GM18909 (cell line): ENCODE data around the gene TAS1R3.
"Not testable (repeated sequence)": the region's sequence is repeated elsewhere in the genome, so short reads cannot be mapped to it uniquely, and the experiment has no call there.

Experiments
- ATAC-seq: cut with Tn5 transposase; IDR thresholded peaks from one replicate; pipeline ENCODE4 v1.9.1; 2021; ENCODE audit warnings: mild to moderate bottlenecking; ENCODE audit not compliant: unreplicated experiment, poor library complexity

Gene TAS1R3

GRCh38 chr1:1364266-1364665 is 33.2 kb downstream of the TAS1R3 start:
- ATAC-seq: no peak

- no peak for ATAC-seq
Observed at GRCh38 chr1:1365875-1366698, 35.0 kb downstream of the TAS1R3 start.

DNA sequence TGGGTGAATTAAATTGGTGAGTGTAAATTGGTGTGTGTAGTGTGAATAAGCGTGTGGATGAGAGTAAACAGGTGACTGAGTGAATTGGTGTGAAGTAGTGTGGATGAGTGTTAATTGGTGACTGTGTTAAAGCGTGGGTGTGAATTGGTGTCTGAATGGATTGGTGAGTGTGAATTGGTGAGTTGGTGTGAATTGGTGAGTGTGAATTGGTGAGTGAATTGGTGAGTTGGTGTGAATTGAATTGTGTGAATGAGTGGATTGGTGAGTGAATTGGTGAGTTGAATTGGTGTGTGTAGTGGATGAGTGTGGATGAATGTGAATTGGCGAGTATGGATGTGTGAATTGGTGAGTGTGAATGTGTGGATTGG is 35.6 kb downstream of the TAS1R3 start:
- no peak for ATAC-seq

GRCh38 chr1:1367315-1367714 is 36.2 kb downstream of the TAS1R3 start:
- no peak for ATAC-seq

GRCh38 chr1:1370094-1370493 is 39.0 kb downstream of the TAS1R3 start:
- not testable (repeated sequence) for ATAC-seq

GRCh38 chr1:1370771-1371300 is 39.8 kb downstream of the TAS1R3 start:
- no peak for ATAC-seq

GRCh38 chr1:1371364-1371745 is 40.3 kb downstream of the TAS1R3 start:
- no peak for ATAC-seq

DNA sequence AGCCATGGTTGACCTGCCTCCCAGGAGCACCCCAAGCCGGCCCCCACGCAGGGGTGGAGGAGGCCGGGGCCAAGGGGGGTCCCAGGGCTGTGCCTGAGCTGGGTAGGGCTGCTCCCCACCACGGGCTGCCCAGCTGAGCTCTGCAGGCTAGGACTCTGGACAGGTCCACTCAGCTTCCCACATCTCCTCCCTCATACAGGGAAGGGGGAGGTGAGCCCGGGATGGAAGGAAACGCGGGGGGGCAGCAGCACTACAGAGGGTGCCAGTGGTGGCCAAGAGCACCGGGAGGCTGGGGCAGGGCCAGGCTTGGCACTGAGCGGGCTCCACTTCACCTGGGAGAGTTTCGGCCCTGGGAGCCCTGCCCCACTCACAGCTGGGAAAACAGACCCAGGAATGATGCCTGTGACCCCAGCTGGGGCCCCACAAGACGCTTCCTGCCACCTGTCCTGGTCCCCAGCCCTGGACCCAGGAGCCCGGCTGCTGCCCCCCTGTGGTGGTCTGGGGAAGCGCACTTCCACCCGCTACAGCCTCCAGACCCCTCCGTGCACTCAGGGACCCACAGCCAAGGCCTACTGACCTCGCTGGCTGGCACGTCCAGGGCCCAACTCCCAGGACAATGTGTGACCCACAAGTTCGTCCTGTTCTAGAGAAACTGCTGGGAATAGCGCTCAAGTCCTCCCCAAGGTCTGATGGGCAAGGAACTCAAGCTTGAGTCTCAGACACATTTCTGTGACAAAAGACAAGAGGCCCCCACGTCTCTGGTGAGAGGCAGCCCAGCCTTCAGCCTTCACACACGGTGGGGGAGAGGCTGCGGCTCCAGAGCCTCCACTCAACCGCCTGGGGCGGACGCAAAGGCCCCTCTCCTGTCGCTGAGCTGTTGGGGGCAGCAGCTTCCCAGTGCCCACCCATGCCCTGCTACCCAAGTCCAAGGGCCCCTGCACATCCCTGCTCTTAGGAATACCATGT is 40.9 kb downstream of the TAS1R3 start:
- ATAC-seq: no peak

- ATAC-seq: no peak
Observed at GRCh38 chr1:1373051-1373814, 42.2 kb downstream of the TAS1R3 start.

DNA sequence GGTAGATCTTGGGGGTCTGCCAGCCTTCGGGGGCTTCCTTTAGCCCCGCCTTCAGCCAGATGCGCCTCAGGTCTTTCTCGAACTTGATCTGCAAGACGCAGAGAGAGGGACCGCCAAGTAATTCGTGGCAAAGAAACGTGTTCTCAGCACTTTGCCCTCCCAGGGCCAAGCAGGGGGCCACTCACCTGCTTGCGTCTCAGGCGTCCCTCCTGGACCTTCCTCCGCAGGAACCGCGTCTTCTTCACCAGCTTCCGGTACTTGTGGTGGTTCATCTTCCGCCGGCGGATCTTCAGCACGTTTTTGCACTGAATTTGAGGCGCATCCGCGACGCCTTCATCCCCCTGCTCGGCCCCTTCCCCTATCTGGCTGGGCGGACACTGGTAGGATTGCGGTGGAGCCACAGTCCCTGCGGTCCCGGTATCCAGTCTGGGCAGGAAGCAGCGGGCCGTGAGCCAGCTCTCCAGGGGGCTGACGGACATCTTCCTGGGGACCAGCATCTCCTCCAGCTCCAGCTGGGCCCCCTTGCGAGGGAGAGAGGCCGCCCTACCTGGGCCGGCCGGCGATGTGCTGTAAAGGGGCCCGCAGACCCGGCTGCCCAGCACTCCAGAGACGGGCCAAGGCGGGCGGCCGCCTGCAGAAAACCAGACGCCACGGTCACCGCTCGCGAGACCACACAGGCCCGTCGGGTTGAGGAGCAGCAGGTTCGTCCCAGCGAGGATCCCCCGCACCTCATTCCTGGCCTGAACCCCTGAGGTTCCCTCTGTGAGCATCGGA is 42.9 kb downstream of the TAS1R3 start:
- ATAC-seq: no peak

GRCh38 chr1:1374589-1374928 is 43.5 kb downstream of the TAS1R3 start:
- peak; percentile 10 for ATAC-seq

DNA sequence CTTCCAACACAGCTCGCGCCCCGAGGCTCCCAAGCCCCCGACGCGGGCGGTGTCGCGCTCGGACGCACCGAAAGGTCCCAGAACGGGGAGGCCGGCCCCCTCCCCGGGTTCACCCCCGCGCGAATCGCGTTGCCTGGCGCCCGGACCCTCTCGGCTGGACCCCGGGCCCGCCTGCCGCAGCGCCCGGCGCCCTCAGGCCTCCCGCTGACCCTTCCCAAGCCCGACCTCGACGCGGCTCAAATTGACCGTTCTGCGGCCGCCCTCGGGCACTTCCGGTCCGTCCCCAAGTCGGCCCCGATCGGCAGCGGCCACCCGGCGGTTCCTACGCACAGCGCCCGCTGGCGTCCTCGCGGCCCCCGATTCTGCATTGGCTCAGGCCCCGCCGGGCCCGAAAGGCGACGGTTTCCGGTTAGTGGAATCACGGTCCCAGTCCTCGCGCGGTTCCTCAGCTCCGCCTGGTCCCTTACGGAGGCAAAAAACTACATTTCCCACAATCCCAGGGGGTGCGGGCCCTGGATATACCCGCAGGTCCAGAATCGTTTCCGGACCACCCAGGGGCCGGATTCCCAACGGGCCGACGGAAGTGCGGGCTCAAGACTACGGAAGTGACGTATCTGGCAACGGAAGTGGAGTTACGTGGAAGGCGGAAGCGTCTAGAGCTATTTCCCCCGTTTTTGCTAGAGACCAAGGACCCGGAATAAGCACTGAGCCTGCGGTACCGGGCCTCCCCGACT is 44.0 kb downstream of the TAS1R3 start, which contains the start of gene AURKAIP1:
AURKAIP1 (minus strand) TSS at position 279 of the 734 bp plus-strand sequence. CDS start 451 bp downstream, outside the sequence.
- peak; percentile 88 for ATAC-seq

DNA sequence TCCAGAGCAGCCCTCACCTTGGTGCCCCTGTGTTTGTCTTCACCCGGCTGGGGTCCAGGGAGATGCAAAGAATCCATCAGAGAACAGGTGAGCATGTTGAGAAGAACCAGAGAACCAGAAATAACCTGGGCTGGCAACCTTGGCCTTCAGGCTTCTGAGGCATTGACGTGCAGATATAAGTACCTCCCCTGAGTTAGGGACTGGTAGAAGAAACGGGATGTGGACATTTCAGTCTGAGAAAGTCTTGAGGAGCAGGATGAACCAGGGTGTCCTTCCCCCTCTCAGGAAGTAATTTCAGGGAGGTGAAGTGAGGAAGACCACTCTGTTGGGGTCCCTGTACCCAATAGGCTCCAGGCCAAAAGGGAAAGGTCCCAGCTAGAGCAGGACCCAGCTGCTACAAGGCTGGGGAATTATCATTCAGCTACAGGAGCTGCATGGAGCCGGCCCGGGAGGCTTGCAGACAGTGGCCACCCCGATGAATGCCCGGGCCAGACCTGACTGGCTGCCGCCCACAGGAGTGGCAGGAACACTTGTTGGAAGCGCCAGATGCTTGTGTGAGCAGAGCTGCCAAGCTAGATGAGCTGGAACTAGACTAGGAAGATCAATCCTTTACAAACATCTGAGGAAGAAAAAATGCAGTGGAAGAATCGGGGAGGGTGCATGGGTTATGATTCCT is 45.6 kb downstream of the TAS1R3 start:
- ATAC-seq: no peak

- ATAC-seq: no peak
Observed at GRCh38 chr1:1377540-1378205, 46.6 kb downstream of the TAS1R3 start.

- no peak for ATAC-seq
Observed at GRCh38 chr1:1380860-1381259, 49.8 kb downstream of the TAS1R3 start.

GRCh38 chr1:1381294-1381693 is 50.2 kb downstream of the TAS1R3 start:
- no peak for ATAC-seq
